IMR-90 (cell line): Measurements from ENCODE around the gene CTF1. TPM values are rescaled to one million over a fixed set of nuclear protein-coding genes. Genes with fewer than 3 reads are reported as not detected.

ENCODE experiments used
- ATAC-seq: fragments of 200-7000 bp; cut with Tn5 transposase; 2 replicates; pipeline ENCODE4 v1.9.1; 2020; ENCODE audit warnings: low read depth, mild to moderate bottlenecking, moderate library complexity
- BruUV-seq: library from RNA; stranded (reverse); fragments of 400-500 nt; replicated peaks from 2 replicates; lab custom pipeline; 2021; lab: Mats Ljungman, UMichigan
- CTCF ChIA-PET: fragments of 300-600 bp; formaldehyde crosslinking; extraction: SDS; loops from one replicate; lab custom pipeline; 2021; ENCODE audit warnings: antibody characterized with exemption; lab: Yijun Ruan, JAX
- POLR2A ChIA-PET: fragments of 300-600 bp; sonication (Branson Sonifier 250); formaldehyde crosslinking; loops from one replicate; lab custom pipeline; 2022; ENCODE audit warnings: antibody characterized with exemption; ENCODE audit not compliant: unreplicated experiment; lab: Charles Lee
- DNase-seq: peaks from one replicate; pipeline ENCODE4 v3.0.0; 2013
- H2AFZ ChIP-seq: replicated peaks from 2 replicates; pipeline ENCODE3; 2013; ENCODE audit warnings: low read length, mild to moderate bottlenecking; ENCODE audit not compliant: poor library complexity
- H2AK5ac ChIP-seq: 2 replicates; pipeline ENCODE4 v1.6.1; 2013; ENCODE audit warnings: low read depth, low read length, inconsistent platforms
- H2AK9ac ChIP-seq: replicated peaks from 2 replicates; pipeline ENCODE3; 2013; ENCODE audit warnings: mild to moderate bottlenecking, low read depth, low read length, moderate library complexity; ENCODE audit not compliant: poor library complexity
- H2BK120ac ChIP-seq: 2 replicates; pipeline ENCODE4 v1.6.1; 2013; ENCODE audit warnings: low read depth, low read length, inconsistent platforms
- H2BK15ac ChIP-seq: 3 replicates; pipeline ENCODE4 v1.6.1; 2013; ENCODE audit warnings: low read depth, low read length, inconsistent platforms
- H2BK20ac ChIP-seq: 2 replicates; pipeline ENCODE4 v1.6.1; 2013; ENCODE audit warnings: low read depth, mild to moderate bottlenecking, inconsistent platforms, low read length, moderate library complexity
- H2BK5ac ChIP-seq: 2 replicates; pipeline ENCODE4 v1.6.1; 2013; ENCODE audit warnings: mild to moderate bottlenecking, low read depth, low read length, inconsistent platforms; ENCODE audit not compliant: poor library complexity, severe bottlenecking
- H3K14ac ChIP-seq: replicated peaks from 2 replicates; pipeline ENCODE4 v1.6.1; 2013; ENCODE audit warnings: low read depth, low read length, inconsistent platforms
- H3K18ac ChIP-seq: 2 replicates; pipeline ENCODE4 v1.6.1; 2013; ENCODE audit warnings: low read depth, low read length, control low read depth
- H3K23ac ChIP-seq: 2 replicates; pipeline ENCODE4 v1.6.1; 2013; ENCODE audit warnings: low read depth, low read length, inconsistent platforms
- H3K27ac ChIP-seq: 2 replicates; pipeline ENCODE4 v1.5.1; 2013; ENCODE audit warnings: mild to moderate bottlenecking, control low read depth, low read length; ENCODE audit not compliant: insufficient read depth
- H3K27me3 ChIP-seq: 2 replicates; pipeline ENCODE4 v1.6.1; 2013; ENCODE audit warnings: low read length; ENCODE audit not compliant: control insufficient read depth, insufficient read depth
- H3K36me3 ChIP-seq: 2 replicates; pipeline ENCODE4 v1.6.1; 2013; ENCODE audit warnings: low read length, mixed read lengths; ENCODE audit not compliant: control insufficient read depth, insufficient read depth
- H3K4ac ChIP-seq: 2 replicates; pipeline ENCODE4 v1.6.1; 2013; ENCODE audit warnings: low read depth, low read length, inconsistent platforms
- H3K4me1 ChIP-seq: 2 replicates; pipeline ENCODE4 v1.6.1; 2013; ENCODE audit warnings: low read length, mixed read lengths; ENCODE audit not compliant: control insufficient read depth, insufficient read depth
- H3K4me2 ChIP-seq: 2 replicates; pipeline ENCODE4 v1.6.1; 2013; ENCODE audit warnings: low read depth, mild to moderate bottlenecking, control low read depth, low read length, moderate library complexity
- H3K4me3 ChIP-seq: 2 replicates; pipeline ENCODE4 v1.5.1; 2013; ENCODE audit warnings: low read depth, mild to moderate bottlenecking, control low read depth, low read length, moderate library complexity; ENCODE audit not compliant: insufficient read depth
- H3K56ac ChIP-seq: 2 replicates; pipeline ENCODE4 v1.6.1; 2013; ENCODE audit warnings: low read length, inconsistent platforms; ENCODE audit not compliant: insufficient read depth; ENCODE audit errors: extremely low read depth
- H3K79me1 ChIP-seq, 2 experiments: 2 replicates each; pipeline ENCODE4 v1.6.1; 2013; ENCODE audit warnings: low read length in 2 of 2, inconsistent platforms in 1 of 2, low read depth in 1 of 2
- H3K9ac ChIP-seq: 2 replicates; pipeline ENCODE4 v1.6.1; 2013; ENCODE audit warnings: low read depth, low read length, control low read depth
- H3K9me1 ChIP-seq: 2 replicates; pipeline ENCODE4 v1.6.1; 2013; ENCODE audit warnings: low read length, inconsistent platforms; ENCODE audit not compliant: insufficient read depth
- H3K9me3 ChIP-seq: 2 replicates; pipeline ENCODE4 v1.6.1; 2013; ENCODE audit warnings: low read length; ENCODE audit not compliant: control insufficient read depth, insufficient read depth
- H4K20me1 ChIP-seq: 2 replicates; pipeline ENCODE4 v1.6.1; 2013; ENCODE audit warnings: low read length, inconsistent platforms; ENCODE audit not compliant: insufficient read depth
- H4K5ac ChIP-seq: 2 replicates; pipeline ENCODE4 v1.6.1; 2013; ENCODE audit warnings: mild to moderate bottlenecking, low read depth, low read length, control low read depth
- H4K8ac ChIP-seq, 2 experiments: 2 replicates each; pipeline ENCODE4 v1.6.1; 2013; ENCODE audit warnings: low read depth in 2 of 2, low read length in 2 of 2, control low read depth in 1 of 2, inconsistent platforms in 1 of 2
- H4K91ac ChIP-seq: 2 replicates; pipeline ENCODE4 v1.6.1; 2013; ENCODE audit warnings: low read depth, low read length, inconsistent platforms; ENCODE audit not compliant: insufficient read depth
- BHLHE40 ChIP-seq: fragments of 150-350 bp; IDR thresholded peaks from 2 replicates; pipeline ENCODE4 v1.6.1; 2016; ENCODE audit warnings: mild to moderate bottlenecking, low read depth, low read length
- CHD1 ChIP-seq: IDR thresholded peaks from 2 replicates; pipeline ENCODE4 v1.6.1; 2012; ENCODE audit warnings: low read depth, low read length, improper control_type of control experiment
- FOS ChIP-seq: fragments of 150-350 bp; IDR thresholded peaks from 2 replicates; pipeline ENCODE4 v1.6.1; 2016; ENCODE audit warnings: low read depth, low read length
- MAFK ChIP-seq: IDR thresholded peaks from 2 replicates; pipeline ENCODE4 v1.6.1; 2012; ENCODE audit warnings: low read depth, low read length, improper control_type of control experiment
- MAZ ChIP-seq: IDR thresholded peaks from 2 replicates; pipeline ENCODE4 v1.6.1; 2012; ENCODE audit warnings: low read depth, mild to moderate bottlenecking, low read length, improper control_type of control experiment, moderate library complexity, borderline replicate concordance
- MXI1 ChIP-seq: IDR thresholded peaks from 2 replicates; pipeline ENCODE4 v1.6.1; 2012; ENCODE audit warnings: low read depth, mild to moderate bottlenecking, low read length, moderate library complexity, borderline replicate concordance
- NFE2L2 ChIP-seq: fragments of 150-350 bp; IDR thresholded peaks from 2 replicates; pipeline ENCODE4 v1.6.1; 2016; ENCODE audit warnings: low read depth, mild to moderate bottlenecking, low read length
- POLR2A ChIP-seq: IDR thresholded peaks from 2 replicates; pipeline ENCODE4 v1.6.1; 2012; ENCODE audit warnings: mild to moderate bottlenecking, low read depth, low read length
- RAD21 ChIP-seq: IDR thresholded peaks from 2 replicates; pipeline ENCODE4 v1.6.1; 2012; ENCODE audit warnings: low read length, improper control_type of control experiment
- RCOR1 ChIP-seq: IDR thresholded peaks from 2 replicates; pipeline ENCODE4 v1.6.1; 2012; ENCODE audit warnings: mild to moderate bottlenecking, low read length, improper control_type of control experiment; ENCODE audit not compliant: insufficient replicate concordance
- RFX5 ChIP-seq: IDR thresholded peaks from 2 replicates; pipeline ENCODE4 v1.8.0; 2012; ENCODE audit warnings: low read depth, mild to moderate bottlenecking, low read length, moderate library complexity
- SMC3 ChIP-seq: fragments of 150-350 bp; IDR thresholded peaks from 2 replicates; pipeline ENCODE4 v1.6.1; 2016; ENCODE audit warnings: low read depth, mild to moderate bottlenecking, antibody characterized with exemption, low read length, moderate library complexity
- dilution Hi-C: fragments of 300-500 bp; cut with HindIII; formaldehyde crosslinking; loops from one replicate; pipeline ENCODE4 v1.14.3; 2018; ENCODE audit warnings: low sequenced_read_pairs; ENCODE audit not compliant: unreplicated experiment
- in situ Hi-C: fragments of 300-500 bp; cut with MboI; formaldehyde crosslinking; loops from 3 replicates; pipeline ENCODE4 v1.14.3; 2019; ENCODE audit warnings: low sequenced_read_pairs, inconsistent platforms, mixed read lengths
- intact Hi-C: fragments of 100-400 bp; cut with micrococcal nuclease; formaldehyde crosslinking; loops from 2 replicates; pipeline ENCODE4 v1.10.0; 2022
- polyA plus RNA-seq, 3 experiments: library from polyadenylated mRNA; depleted of rRNA; stranded (reverse); fragments of >200 nt; gene quantifications; 2 replicates each; pipeline ENCODE4 v1.2.3, GENCODE V29; 2012; ENCODE audit warnings: low replicate concordance in 1 of 3
- total RNA-seq: library from RNA; depleted of rRNA; stranded (reverse); fragments of >200 nt; gene quantifications from 2 replicates; pipeline ENCODE4 v1.2.3, GENCODE V29; 2012
- TF ChIP-seq, protein P1 (sequence below): fragments of 150-350 bp; IDR thresholded peaks from 2 replicates; pipeline ENCODE4 v1.6.1; 2016; ENCODE audit warnings: low read depth, mild to moderate bottlenecking, low read length, moderate library complexity, borderline replicate concordance
- TF ChIP-seq, protein P2 (sequence below): fragments of 150-350 bp; IDR thresholded peaks from 2 replicates; pipeline ENCODE4 v1.6.1; 2017; ENCODE audit warnings: mild to moderate bottlenecking, antibody characterized with exemption, low read length, low read depth
- TF ChIP-seq, protein P3 (sequence below): conservative IDR thresholded peaks from 2 replicates; pipeline ENCODE4 v1.5.1; 2012; ENCODE audit warnings: mild to moderate bottlenecking, low read depth, low read length, improper control_type of control experiment

The CTF1 gene
- total and polyA plus RNA-seq, 2 of the 4 experiments (the other 2 are of a cell fraction) = 0.18 to 12.9 TPM

DNA sequence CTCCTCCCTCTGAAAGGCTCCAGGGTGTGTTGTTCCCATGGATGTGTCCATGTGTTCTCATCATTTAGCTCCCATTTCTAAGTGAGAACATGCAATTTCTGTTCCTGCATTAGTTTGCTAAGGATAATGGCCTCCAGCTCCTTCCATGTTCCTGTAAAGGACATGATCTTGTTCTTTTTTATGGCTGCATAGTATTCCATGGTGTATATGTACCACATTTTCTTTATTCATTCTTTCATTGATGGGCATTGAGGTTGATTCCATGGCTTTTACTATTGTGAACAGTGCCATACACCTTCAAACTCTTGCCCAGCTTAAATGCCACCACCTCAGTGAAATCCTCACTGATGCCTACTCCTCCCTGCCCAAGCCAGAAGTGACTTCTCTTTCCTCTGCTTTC lies 47.9 kb downstream of the CTF1 start:
- no peak for ATAC-seq
- no peak overlapping the region for H3K23ac ChIP-seq
- peaks cover 6% of the 10 kb centered on the region for H3K4me1 ChIP-seq
- H4K91ac ChIP-seq = no peak overlapping the region
- no peak overlapping the region for H3K9ac ChIP-seq
- H2BK5ac ChIP-seq = no peak overlapping the region
- no peaks in the 10 kb centered on the region for H3K9me3 ChIP-seq
- in situ Hi-C loops (no loop called here), dilution Hi-C loops (no loop called here), intact Hi-C loops (no loop called here)
- no peak overlapping the region for H2AK5ac ChIP-seq
- no peak overlapping the region for H4K5ac ChIP-seq
- no peak overlapping the region for H2BK120ac ChIP-seq
- BruUV-seq = no TSS peak
- H3K27me3 ChIP-seq = no peaks in the 10 kb centered on the region
- peaks cover 9% of the 10 kb centered on the region for H4K20me1 ChIP-seq
- H2AK9ac ChIP-seq = no peak overlapping the region
- H2BK20ac ChIP-seq = no peak overlapping the region
- no peak overlapping the region for H3K4me3 ChIP-seq
- no peak overlapping the region for H3K27ac ChIP-seq
- H3K4me2 ChIP-seq = no peak overlapping the region
- no peak overlapping the region for H3K18ac ChIP-seq
- peaks cover 21 to 36% of the 10 kb centered on the region in 2 experiments; a peak in 3 of 4 replicates for H3K79me1 ChIP-seq
- H2AFZ ChIP-seq = no peak overlapping the region
- no peak for TF ChIP-seq SMC3
- TF ChIP-seq, protein P1, sequence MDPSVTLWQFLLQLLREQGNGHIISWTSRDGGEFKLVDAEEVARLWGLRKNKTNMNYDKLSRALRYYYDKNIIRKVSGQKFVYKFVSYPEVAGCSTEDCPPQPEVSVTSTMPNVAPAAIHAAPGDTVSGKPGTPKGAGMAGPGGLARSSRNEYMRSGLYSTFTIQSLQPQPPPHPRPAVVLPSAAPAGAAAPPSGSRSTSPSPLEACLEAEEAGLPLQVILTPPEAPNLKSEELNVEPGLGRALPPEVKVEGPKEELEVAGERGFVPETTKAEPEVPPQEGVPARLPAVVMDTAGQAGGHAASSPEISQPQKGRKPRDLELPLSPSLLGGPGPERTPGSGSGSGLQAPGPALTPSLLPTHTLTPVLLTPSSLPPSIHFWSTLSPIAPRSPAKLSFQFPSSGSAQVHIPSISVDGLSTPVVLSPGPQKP = no peak
- TF ChIP-seq MAZ = no peak
- no peak for TF ChIP-seq CHD1
- TF ChIP-seq FOS = no peak
- TF ChIP-seq RCOR1 = no peak
- TF ChIP-seq, protein P2, sequence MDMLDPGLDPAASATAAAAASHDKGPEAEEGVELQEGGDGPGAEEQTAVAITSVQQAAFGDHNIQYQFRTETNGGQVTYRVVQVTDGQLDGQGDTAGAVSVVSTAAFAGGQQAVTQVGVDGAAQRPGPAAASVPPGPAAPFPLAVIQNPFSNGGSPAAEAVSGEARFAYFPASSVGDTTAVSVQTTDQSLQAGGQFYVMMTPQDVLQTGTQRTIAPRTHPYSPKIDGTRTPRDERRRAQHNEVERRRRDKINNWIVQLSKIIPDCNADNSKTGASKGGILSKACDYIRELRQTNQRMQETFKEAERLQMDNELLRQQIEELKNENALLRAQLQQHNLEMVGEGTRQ = no peak
- TF ChIP-seq MXI1 = no peak
- TF ChIP-seq NFE2L2 = no peak
- no peak for TF ChIP-seq BHLHE40
- TF ChIP-seq POLR2A = no peak
- no peak for TF ChIP-seq RFX5
- TF ChIP-seq RAD21 = no peak
- TF ChIP-seq MAFK = no peak
- TF ChIP-seq, protein P3, sequence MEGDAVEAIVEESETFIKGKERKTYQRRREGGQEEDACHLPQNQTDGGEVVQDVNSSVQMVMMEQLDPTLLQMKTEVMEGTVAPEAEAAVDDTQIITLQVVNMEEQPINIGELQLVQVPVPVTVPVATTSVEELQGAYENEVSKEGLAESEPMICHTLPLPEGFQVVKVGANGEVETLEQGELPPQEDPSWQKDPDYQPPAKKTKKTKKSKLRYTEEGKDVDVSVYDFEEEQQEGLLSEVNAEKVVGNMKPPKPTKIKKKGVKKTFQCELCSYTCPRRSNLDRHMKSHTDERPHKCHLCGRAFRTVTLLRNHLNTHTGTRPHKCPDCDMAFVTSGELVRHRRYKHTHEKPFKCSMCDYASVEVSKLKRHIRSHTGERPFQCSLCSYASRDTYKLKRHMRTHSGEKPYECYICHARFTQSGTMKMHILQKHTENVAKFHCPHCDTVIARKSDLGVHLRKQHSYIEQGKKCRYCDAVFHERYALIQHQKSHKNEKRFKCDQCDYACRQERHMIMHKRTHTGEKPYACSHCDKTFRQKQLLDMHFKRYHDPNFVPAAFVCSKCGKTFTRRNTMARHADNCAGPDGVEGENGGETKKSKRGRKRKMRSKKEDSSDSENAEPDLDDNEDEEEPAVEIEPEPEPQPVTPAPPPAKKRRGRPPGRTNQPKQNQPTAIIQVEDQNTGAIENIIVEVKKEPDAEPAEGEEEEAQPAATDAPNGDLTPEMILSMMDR = no peak
- H2BK15ac ChIP-seq = no peak overlapping the region
- no peak overlapping the region for H3K56ac ChIP-seq
- no peak overlapping the region for H3K4ac ChIP-seq
- no peak overlapping the region for H4K8ac ChIP-seq
- no peaks in the 10 kb centered on the region for H3K9me1 ChIP-seq
- ChIA-PET CTCF (interaction anchor here (0.8 kb wide), 1 partner anchor 198 kb away, joined by 3 read pairs; no protein-coding TSS in a partner anchor), POLR2A (interaction anchor here (0.6 kb wide), 1 partner anchor 46 kb away, joined by 4 read pairs; no protein-coding TSS in a partner anchor)
- no peak for DNase-seq
- H3K36me3 ChIP-seq = peaks cover 35% of the 10 kb centered on the region
- no peak overlapping the region for H3K14ac ChIP-seq
